ENCODE data around the gene SH3GL1. TPM values are rescaled to one million over a fixed set of nuclear protein-coding genes. Genes with fewer than 3 reads are reported as not detected.

Gene SH3GL1
- total and polyA plus RNA-seq, 2 donors: 15.4 to 40.6 TPM

DNA sequence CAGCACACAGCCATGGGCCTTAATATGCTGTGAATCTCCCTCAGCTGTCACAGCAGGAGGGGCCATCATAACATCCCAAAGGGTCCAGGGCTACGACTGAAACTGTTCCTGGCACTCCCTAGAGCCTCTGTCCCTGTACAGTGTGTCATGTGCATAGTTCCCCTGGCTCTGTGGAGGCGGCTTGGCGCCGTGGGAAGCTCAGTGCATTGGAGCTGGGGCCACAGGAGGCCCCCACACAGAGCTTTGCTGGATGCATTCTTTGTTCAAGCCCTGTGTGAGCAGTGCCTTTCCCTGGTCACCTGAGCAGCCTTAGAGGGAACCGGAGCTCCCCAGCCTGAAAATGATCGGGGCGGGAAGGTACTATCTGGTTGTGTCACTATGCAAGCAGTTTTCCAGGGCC is 35.9 kb upstream of the SH3GL1 start:
- Histone ChIP-seq H3K4me3 (ENCODE audit: low read length in 2 of 2) (no peak overlapping the region), H3K9me3 (ENCODE audit: control insufficient read depth in 2 of 2, insufficient read depth in 1 of 2, low read length in 1 of 2) (no peaks in the 10 kb centered on the region), H3K4me1 (ENCODE audit: control insufficient read depth in 2 of 2, insufficient read depth in 2 of 2, low read length in 2 of 2) (no peaks in the 10 kb centered on the region), H3K27me3 (ENCODE audit: control insufficient read depth in 2 of 2, insufficient read depth in 1 of 2, low read length in 1 of 2) (no peaks in the 10 kb centered on the region), H3K36me3 (ENCODE audit: control insufficient read depth in 2 of 2, insufficient read depth in 2 of 2, low read length in 1 of 2) (peaks cover 67 to 69% of the 10 kb centered on the region in 2 donors), H3K27ac (ENCODE audit: low read depth in 1 of 2, low read length in 1 of 2) (no peak overlapping the region)
- no peak for DNase-seq (ENCODE audit: low read depth in 6 of 9, low spot score in 9 of 9)
- WGBS: 97% methylated on average over 7 of the region's 7 CpGs

DNA sequence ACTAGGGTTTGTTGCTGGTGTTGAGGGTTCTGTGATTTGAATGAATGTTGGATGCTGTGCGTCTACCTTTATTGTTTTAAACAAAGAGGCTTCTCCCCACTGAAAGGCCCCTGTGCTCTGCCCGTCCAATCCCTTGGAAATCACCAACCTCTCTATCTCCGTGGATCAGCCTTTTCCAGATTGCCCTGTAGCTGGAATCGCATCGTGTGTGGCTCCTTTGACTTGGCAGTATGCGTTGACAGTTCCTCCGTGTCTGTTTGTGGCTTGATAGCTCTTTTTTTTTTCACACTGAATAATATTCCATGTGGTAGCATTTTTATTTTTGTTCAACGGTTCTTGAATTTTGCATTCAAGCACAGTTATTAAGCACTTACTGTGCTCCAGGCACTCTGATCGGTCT is 34.0 kb upstream of the SH3GL1 start:
- Histone ChIP-seq H3K27ac (ENCODE audit: low read depth in 1 of 2, low read length in 1 of 2) (no peak overlapping the region), H3K27me3 (ENCODE audit: control insufficient read depth in 2 of 2, insufficient read depth in 1 of 2, low read length in 1 of 2) (no peaks in the 10 kb centered on the region), H3K4me1 (ENCODE audit: control insufficient read depth in 2 of 2, insufficient read depth in 2 of 2, low read length in 2 of 2) (no peaks in the 10 kb centered on the region), H3K4me3 (ENCODE audit: low read length in 2 of 2) (no peak overlapping the region), H3K9me3 (ENCODE audit: control insufficient read depth in 2 of 2, insufficient read depth in 1 of 2, low read length in 1 of 2) (no peaks in the 10 kb centered on the region), H3K36me3 (ENCODE audit: control insufficient read depth in 2 of 2, insufficient read depth in 2 of 2, low read length in 1 of 2) (peaks cover 72 to 73% of the 10 kb centered on the region in 2 donors)
- 99% methylated on average over 9 of the region's 9 CpGs for WGBS
- no peak for DNase-seq (ENCODE audit: low read depth in 6 of 9, low spot score in 9 of 9)

DNA sequence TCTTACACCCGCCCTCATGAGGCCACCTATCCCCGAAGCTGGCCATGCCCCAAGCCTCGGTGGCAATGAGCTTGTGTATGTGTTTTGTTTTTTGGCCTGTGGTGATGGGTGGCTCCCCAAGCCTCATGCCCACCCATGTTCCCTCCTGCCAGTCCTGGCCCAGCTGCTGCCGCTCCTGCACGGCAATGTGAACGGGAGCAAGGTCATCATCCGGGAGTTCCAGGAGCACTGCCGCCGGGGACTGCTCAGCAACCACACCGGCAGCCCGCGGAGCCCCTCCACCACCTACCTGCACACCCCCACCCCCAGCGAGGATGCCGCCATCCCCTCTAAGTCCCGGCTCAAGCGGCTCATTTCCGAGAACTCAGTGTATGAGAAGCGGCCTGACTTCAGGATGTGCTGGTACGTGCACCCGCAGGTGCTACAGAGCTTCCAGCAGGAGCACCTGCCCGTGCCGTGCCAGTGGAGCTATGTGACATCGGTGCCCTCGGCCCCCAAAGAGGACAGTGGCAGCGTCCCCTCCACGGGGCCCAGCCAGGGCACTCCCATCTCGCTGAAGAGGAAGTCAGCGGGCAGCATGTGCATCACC is 32.7 kb upstream of the SH3GL1 start:
- Histone ChIP-seq H3K27me3 (ENCODE audit: control insufficient read depth in 2 of 2, insufficient read depth in 1 of 2, low read length in 1 of 2) (no peaks in the 10 kb centered on the region), H3K9me3 (ENCODE audit: control insufficient read depth in 2 of 2, insufficient read depth in 1 of 2, low read length in 1 of 2) (no peaks in the 10 kb centered on the region), H3K4me3 (ENCODE audit: low read length in 2 of 2) (no peak overlapping the region), H3K4me1 (ENCODE audit: control insufficient read depth in 2 of 2, insufficient read depth in 2 of 2, low read length in 2 of 2) (no peaks in the 10 kb centered on the region), H3K27ac (ENCODE audit: low read depth in 1 of 2, low read length in 1 of 2) (no peak overlapping the region), H3K36me3 (ENCODE audit: control insufficient read depth in 2 of 2, insufficient read depth in 2 of 2, low read length in 1 of 2) (peaks cover 70 to 81% of the 10 kb centered on the region in 2 donors)
- DNase-seq (ENCODE audit: low read depth in 6 of 9, low spot score in 9 of 9): no peak
- 97% methylated on average over 28 of the region's 28 CpGs for WGBS

DNA sequence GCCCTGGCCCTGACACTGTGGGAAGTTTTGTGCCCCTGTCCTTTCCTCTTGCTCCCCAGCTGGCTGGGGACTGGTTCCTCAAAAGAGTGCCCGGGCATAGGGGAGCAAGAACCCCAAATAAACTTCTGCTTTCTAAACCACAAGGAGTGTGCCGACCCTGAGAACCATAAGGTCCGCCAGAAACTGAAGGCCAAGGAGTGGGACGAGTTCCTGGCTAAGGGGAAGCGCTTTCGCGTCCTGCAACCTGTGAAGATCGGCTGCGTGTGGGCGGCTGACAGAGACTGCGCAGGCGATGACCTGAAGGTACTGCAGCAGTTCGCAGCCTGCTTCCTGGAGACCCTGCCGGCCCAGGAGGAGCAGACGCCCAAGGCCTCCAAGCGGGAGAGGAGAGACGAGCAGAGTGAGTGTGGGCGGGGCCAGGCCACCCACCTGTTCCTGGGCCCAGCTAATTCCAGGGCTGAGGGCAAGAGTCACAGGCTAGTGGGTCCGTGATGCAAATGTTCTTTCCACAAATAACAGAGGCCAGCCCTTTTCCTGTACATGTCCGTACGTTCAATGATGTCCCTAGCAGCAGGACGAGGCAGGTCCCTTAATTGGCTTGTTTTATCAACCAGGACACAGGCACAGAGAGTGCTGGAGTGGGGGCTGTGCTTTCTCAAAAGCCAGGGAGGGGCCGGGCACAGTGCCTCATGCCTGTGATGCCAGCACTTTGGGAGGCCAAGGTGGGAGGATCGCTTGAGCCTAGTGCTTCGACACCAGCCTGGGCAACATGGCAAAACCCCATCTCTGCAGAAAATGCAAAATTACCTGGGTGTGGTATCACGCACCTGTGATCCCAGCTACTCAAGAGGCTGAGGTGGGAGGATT is 31.7 kb upstream of the SH3GL1 start:
- Histone ChIP-seq H3K9me3 (ENCODE audit: control insufficient read depth in 2 of 2, insufficient read depth in 1 of 2, low read length in 1 of 2) (no peaks in the 10 kb centered on the region), H3K4me1 (ENCODE audit: control insufficient read depth in 2 of 2, insufficient read depth in 2 of 2, low read length in 2 of 2) (no peaks in the 10 kb centered on the region), H3K4me3 (ENCODE audit: low read length in 2 of 2) (no peak overlapping the region), H3K36me3 (ENCODE audit: control insufficient read depth in 2 of 2, insufficient read depth in 2 of 2, low read length in 1 of 2) (peaks cover 68 to 77% of the 10 kb centered on the region in 2 donors), H3K27me3 (ENCODE audit: control insufficient read depth in 2 of 2, insufficient read depth in 1 of 2, low read length in 1 of 2) (no peaks in the 10 kb centered on the region), H3K27ac (ENCODE audit: low read depth in 1 of 2, low read length in 1 of 2) (no peak overlapping the region)
- WGBS: 78% methylated on average over 26 of the region's 26 CpGs
- DNase-seq (ENCODE audit: low read depth in 6 of 9, low spot score in 9 of 9): no peak

DNA sequence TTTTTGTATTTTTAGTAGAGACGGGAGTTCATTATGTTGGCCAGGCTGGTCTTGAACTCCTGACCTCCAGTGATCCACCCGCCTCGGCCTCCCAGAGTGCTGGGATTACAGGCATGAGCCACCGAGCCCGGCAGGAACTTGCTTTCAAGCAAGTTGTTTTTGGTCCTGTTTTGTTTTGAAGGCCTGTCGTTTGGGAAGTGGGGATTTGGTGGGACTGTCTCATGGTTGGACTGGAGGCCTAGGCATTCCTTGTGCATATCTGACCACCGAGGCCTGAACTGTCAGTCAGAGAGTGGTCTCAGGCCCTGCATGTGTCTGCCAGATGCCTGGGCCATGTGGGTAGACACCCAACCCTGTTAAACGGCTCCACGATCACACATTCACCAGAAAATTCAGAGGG is 30.9 kb upstream of the SH3GL1 start:
- Histone ChIP-seq H3K27me3 (ENCODE audit: control insufficient read depth in 2 of 2, insufficient read depth in 1 of 2, low read length in 1 of 2) (no peaks in the 10 kb centered on the region), H3K27ac (ENCODE audit: low read depth in 1 of 2, low read length in 1 of 2) (no peak overlapping the region), H3K9me3 (ENCODE audit: control insufficient read depth in 2 of 2, insufficient read depth in 1 of 2, low read length in 1 of 2) (no peaks in the 10 kb centered on the region), H3K4me1 (ENCODE audit: control insufficient read depth in 2 of 2, insufficient read depth in 2 of 2, low read length in 2 of 2) (no peaks in the 10 kb centered on the region), H3K36me3 (ENCODE audit: control insufficient read depth in 2 of 2, insufficient read depth in 2 of 2, low read length in 1 of 2) (peaks cover 60 to 73% of the 10 kb centered on the region in 2 donors), H3K4me3 (ENCODE audit: low read length in 2 of 2) (no peak overlapping the region)
- 92% methylated on average over 9 of the region's 9 CpGs for whole genome bisulfite sequencing
- DNase-seq (ENCODE audit: low read depth in 6 of 9, low spot score in 9 of 9): no peak

DNA sequence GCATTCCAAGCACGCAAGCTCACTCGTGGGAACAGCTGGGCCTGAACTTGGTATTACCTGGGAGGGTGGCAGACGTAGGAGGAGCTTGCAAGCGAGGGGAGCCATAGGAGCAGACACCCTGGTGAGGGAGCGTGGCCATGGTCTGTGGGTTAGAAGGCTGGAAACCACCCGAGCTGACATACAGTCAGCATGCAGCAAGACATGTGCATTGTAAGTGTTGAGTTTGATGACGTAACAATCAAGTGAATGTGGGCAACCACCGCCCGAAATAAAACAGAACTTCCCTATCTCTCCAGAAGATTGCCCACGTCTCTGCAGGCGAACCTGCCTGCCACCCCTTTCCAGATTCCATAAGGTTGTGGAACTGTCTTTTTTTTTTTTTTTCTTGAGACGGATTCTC is 30.4 kb upstream of the SH3GL1 start:
- 95% methylated on average over 12 of the region's 12 CpGs for WGBS
- no peaks in the 10 kb centered on the region for H3K27me3 ChIP-seq (ENCODE audit: control insufficient read depth in 2 of 2, insufficient read depth in 1 of 2, low read length in 1 of 2)
- H3K36me3 ChIP-seq (ENCODE audit: control insufficient read depth in 2 of 2, insufficient read depth in 2 of 2, low read length in 1 of 2): peaks cover 56 to 72% of the 10 kb centered on the region in 2 donors
- H3K4me3 ChIP-seq (ENCODE audit: low read length in 2 of 2): no peak overlapping the region
- peak in 1 of 9 donors; percentile 11 for DNase-seq (ENCODE audit: low read depth in 6 of 9, low spot score in 9 of 9)
- H3K27ac ChIP-seq (ENCODE audit: low read depth in 1 of 2, low read length in 1 of 2): no peak overlapping the region
- no peaks in the 10 kb centered on the region for H3K9me3 ChIP-seq (ENCODE audit: control insufficient read depth in 2 of 2, insufficient read depth in 1 of 2, low read length in 1 of 2)
- H3K4me1 ChIP-seq (ENCODE audit: control insufficient read depth in 2 of 2, insufficient read depth in 2 of 2, low read length in 2 of 2): no peaks in the 10 kb centered on the region

DNA sequence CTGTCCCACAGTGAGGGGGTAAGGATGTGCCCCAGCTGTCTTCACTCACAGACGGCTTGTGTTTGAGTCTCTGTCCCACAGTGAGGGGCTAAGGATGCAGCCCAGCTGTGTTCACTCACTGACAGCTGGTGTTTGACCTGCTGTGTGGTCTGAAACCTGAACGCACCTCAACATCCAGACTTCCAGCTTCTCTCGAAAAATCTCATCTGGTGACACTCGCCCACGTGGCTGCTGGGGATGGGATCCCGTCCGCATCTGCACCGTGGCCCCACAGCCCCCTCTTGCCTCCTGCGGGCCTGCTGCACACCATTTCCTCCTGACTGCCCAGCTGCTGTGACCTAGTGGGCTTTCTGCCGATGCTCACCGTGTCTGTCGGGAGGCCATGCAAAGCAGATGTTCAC is 29.4 kb upstream of the SH3GL1 start:
- H3K9me3 ChIP-seq (ENCODE audit: control insufficient read depth in 2 of 2, insufficient read depth in 1 of 2, low read length in 1 of 2): no peaks in the 10 kb centered on the region
- 97% methylated on average over 12 of the region's 12 CpGs for WGBS

DNA sequence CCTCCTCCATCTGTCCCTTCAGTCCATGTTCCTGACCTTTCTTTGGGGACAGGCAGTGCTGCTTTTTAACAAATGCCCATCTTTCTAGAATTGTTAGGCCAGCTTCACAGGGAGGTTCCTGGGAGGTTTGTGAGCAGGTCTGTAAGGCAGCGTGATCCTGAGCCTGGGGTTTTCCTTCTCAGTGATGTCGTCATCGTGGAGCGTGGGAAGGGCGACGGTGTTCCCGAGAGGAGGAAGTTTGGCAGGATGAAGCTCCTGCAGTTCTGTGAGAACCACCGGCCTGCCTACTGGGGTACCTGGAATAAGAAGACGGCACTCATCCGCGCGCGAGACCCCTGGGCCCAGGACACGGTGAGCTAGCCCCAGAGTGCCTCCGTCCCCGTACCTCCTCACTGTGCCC is 28.9 kb upstream of the SH3GL1 start:
- H3K4me3 ChIP-seq (ENCODE audit: low read length in 2 of 2): no peak overlapping the region
- 99% methylated on average over 16 of the region's 16 CpGs for WGBS
- H3K9me3 ChIP-seq (ENCODE audit: control insufficient read depth in 2 of 2, insufficient read depth in 1 of 2, low read length in 1 of 2): no peaks in the 10 kb centered on the region
- no peak overlapping the region for H3K27ac ChIP-seq (ENCODE audit: low read depth in 1 of 2, low read length in 1 of 2)
- no peaks in the 10 kb centered on the region for H3K4me1 ChIP-seq (ENCODE audit: control insufficient read depth in 2 of 2, insufficient read depth in 2 of 2, low read length in 2 of 2)
- no peaks in the 10 kb centered on the region for H3K27me3 ChIP-seq (ENCODE audit: control insufficient read depth in 2 of 2, insufficient read depth in 1 of 2, low read length in 1 of 2)
- peaks cover 59 to 73% of the 10 kb centered on the region in 2 donors for H3K36me3 ChIP-seq (ENCODE audit: control insufficient read depth in 2 of 2, insufficient read depth in 2 of 2, low read length in 1 of 2)
- DNase-seq (ENCODE audit: low read depth in 6 of 9, low spot score in 9 of 9): no peak

More for the DNA sequence above, 29.4 kb upstream of the SH3GL1 start:
- Histone ChIP-seq H3K4me1 (ENCODE audit: control insufficient read depth in 2 of 2, insufficient read depth in 2 of 2, low read length in 2 of 2) (no peaks in the 10 kb centered on the region), H3K27me3 (ENCODE audit: control insufficient read depth in 2 of 2, insufficient read depth in 1 of 2, low read length in 1 of 2) (no peaks in the 10 kb centered on the region), H3K36me3 (ENCODE audit: control insufficient read depth in 2 of 2, insufficient read depth in 2 of 2, low read length in 1 of 2) (peaks cover 61 to 75% of the 10 kb centered on the region in 2 donors), H3K4me3 (ENCODE audit: low read length in 2 of 2) (no peak overlapping the region), H3K27ac (ENCODE audit: low read depth in 1 of 2, low read length in 1 of 2) (no peak overlapping the region)
- DNase-seq (ENCODE audit: low read depth in 6 of 9, low spot score in 9 of 9): no peak

DNA sequence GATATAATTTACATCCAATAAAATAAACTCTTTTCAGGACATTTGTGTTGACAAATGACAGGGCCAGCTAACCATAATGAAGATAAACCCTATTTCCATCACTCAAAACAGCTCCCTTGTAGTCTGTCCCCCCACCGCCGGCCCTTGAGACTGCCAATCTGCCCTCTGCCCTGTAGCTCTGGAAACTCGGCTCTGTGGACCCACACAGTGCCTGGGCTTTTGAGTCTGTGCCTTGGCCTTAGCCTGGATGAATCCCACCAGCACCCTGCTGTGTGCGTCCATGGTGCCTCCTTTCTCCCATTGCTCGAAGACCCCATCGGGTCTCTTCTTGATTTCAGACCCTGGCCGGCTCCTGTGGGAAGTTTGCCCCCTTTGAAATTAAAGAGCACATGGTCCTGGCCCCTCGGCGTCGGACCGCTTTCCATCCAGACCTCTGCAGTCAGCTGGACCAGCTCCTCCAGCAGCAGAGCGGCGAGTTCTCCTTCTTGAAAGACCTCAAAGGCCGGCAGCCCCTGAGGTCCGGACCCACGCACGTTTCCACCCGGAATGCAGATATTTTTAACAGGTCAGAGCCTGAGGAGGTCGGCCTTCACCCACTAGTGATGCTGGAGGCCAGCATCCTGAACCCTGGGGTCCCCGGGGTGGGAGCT is 28.1 kb upstream of the SH3GL1 start:
- no peak for DNase-seq (ENCODE audit: low read depth in 6 of 9, low spot score in 9 of 9)
- Histone ChIP-seq H3K9me3 (ENCODE audit: control insufficient read depth in 2 of 2, insufficient read depth in 1 of 2, low read length in 1 of 2) (no peaks in the 10 kb centered on the region), H3K4me1 (ENCODE audit: control insufficient read depth in 2 of 2, insufficient read depth in 2 of 2, low read length in 2 of 2) (no peaks in the 10 kb centered on the region), H3K4me3 (ENCODE audit: low read length in 2 of 2) (no peak overlapping the region), H3K27ac (ENCODE audit: low read depth in 1 of 2, low read length in 1 of 2) (no peak overlapping the region), H3K36me3 (ENCODE audit: control insufficient read depth in 2 of 2, insufficient read depth in 2 of 2, low read length in 1 of 2) (peaks cover 56 to 76% of the 10 kb centered on the region in 2 donors), H3K27me3 (ENCODE audit: control insufficient read depth in 2 of 2, insufficient read depth in 1 of 2, low read length in 1 of 2) (no peaks in the 10 kb centered on the region)
- WGBS: 98% methylated on average over 20 of the region's 20 CpGs
